ENCODE data around the gene ZG16. TPM values are rescaled to one million over a fixed set of nuclear protein-coding genes. Genes with fewer than 3 reads are reported as not detected.

Gene ZG16
- total and polyA plus RNA-seq, 9 of the 15 experiments (the other 6 are each of a cell fraction or from before 2014, with no cell fraction given): 0.04 TPM; not detected in 8

GRCh38 chr16:29757950-29758466, 20.0 kb upstream of the ZG16 start (continued):
- TF ChIP-seq BRCA1 (IDR thresholded peaks at IDR 0.05) (no peak), BRCA1 (CRISPR knock-in tag; IDR thresholded peaks at IDR 0.05) (no peak), L3MBTL2 (IDR thresholded peaks at IDR 0.05) (0 out of 2 replicates have a peak, but pooled peaks have one; percentile 15), JUND (IDR thresholded peaks at IDR 0.05; ENCODE audit: borderline replicate concordance, low read depth, low read length) (peak; percentile 17; the same call in 1 of the 2 replicates), JUND (tag; IDR thresholded peaks at IDR 0.05; ENCODE audit: borderline replicate concordance, low read depth, low read length) (no peak), IRF2 (CRISPR knock-in tag; IDR thresholded peaks at IDR 0.05) (no peak), ETV6 (IDR thresholded peaks at IDR 0.05; ENCODE audit: borderline replicate concordance in 1 of 2, low read depth in 2 of 2, low read length in 1 of 2) (no peak), ETV6 (CRISPR knock-in tag; IDR thresholded peaks at IDR 0.05; ENCODE audit: borderline replicate concordance) (no peak)
- TF ChIP-seq, protein P1, sequence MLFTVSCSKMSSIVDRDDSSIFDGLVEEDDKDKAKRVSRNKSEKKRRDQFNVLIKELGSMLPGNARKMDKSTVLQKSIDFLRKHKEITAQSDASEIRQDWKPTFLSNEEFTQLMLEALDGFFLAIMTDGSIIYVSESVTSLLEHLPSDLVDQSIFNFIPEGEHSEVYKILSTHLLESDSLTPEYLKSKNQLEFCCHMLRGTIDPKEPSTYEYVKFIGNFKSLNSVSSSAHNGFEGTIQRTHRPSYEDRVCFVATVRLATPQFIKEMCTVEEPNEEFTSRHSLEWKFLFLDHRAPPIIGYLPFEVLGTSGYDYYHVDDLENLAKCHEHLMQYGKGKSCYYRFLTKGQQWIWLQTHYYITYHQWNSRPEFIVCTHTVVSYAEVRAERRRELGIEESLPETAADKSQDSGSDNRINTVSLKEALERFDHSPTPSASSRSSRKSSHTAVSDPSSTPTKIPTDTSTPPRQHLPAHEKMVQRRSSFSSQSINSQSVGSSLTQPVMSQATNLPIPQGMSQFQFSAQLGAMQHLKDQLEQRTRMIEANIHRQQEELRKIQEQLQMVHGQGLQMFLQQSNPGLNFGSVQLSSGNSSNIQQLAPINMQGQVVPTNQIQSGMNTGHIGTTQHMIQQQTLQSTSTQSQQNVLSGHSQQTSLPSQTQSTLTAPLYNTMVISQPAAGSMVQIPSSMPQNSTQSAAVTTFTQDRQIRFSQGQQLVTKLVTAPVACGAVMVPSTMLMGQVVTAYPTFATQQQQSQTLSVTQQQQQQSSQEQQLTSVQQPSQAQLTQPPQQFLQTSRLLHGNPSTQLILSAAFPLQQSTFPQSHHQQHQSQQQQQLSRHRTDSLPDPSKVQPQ (CRISPR knock-in tag; IDR thresholded peaks at IDR 0.05; ENCODE audit: borderline replicate concordance): no peak
- TF ChIP-seq, protein P2, sequence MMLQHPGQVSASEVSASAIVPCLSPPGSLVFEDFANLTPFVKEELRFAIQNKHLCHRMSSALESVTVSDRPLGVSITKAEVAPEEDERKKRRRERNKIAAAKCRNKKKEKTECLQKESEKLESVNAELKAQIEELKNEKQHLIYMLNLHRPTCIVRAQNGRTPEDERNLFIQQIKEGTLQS (IDR thresholded peaks at IDR 0.05): peak; percentile 91
- TF ChIP-seq, protein P2 (CRISPR knock-in tag; conservative IDR thresholded peaks at IDR 0.05): no peak
